Gastroesophageal sphincter (tissue), 3 donors: ENCODE measurements around the gene LRRK2.

Experiments
- POLR2A ChIP-seq, 2 donors: fragments of 450-650 bp; IDR thresholded peaks; one replicate each; pipeline ENCODE4 v1.6.1; 2017; ENCODE audit warnings: antibody characterized with exemption in 2 of 2, mild to moderate bottlenecking in 2 of 2, moderate library complexity in 1 of 2
- TF ChIP-seq, protein P1 (sequence below), 4 experiments: fragments of 200-600 bp in 2 of 4; fragments of 450-650 bp in 2 of 4; sonication (generic) in 1 of 4; IDR thresholded peaks; one replicate each; pipeline ENCODE4 v1.5.1; 2017 to 2019; ENCODE audit warnings: antibody characterized with exemption in 4 of 4, mild to moderate bottlenecking in 2 of 4, moderate library complexity in 2 of 4

GRCh38 chr12:40253936-40254335 is 29.1 kb downstream of the LRRK2 start:
- TF ChIP-seq, protein P1, sequence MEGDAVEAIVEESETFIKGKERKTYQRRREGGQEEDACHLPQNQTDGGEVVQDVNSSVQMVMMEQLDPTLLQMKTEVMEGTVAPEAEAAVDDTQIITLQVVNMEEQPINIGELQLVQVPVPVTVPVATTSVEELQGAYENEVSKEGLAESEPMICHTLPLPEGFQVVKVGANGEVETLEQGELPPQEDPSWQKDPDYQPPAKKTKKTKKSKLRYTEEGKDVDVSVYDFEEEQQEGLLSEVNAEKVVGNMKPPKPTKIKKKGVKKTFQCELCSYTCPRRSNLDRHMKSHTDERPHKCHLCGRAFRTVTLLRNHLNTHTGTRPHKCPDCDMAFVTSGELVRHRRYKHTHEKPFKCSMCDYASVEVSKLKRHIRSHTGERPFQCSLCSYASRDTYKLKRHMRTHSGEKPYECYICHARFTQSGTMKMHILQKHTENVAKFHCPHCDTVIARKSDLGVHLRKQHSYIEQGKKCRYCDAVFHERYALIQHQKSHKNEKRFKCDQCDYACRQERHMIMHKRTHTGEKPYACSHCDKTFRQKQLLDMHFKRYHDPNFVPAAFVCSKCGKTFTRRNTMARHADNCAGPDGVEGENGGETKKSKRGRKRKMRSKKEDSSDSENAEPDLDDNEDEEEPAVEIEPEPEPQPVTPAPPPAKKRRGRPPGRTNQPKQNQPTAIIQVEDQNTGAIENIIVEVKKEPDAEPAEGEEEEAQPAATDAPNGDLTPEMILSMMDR (IDR thresholded peaks at IDR 0.05): no peak
- TF ChIP-seq POLR2A (IDR thresholded peaks at IDR 0.05): no peak
